Effector memory CD8-positive, alpha-beta T cell (primary cell): ENCODE measurements around the gene WFS1.
A peak's percentile ranks its signal among the peaks of the same experiment; 100 is the strongest.

Experiments used
- ATAC-seq: fragments of 150-1000 bp; cut with Tn5 transposase; replicated peaks from 2 replicates; pipeline ENCODE4 v1.10.0; 2021; ENCODE audit warnings: mild to moderate bottlenecking, moderate library complexity
- DNase-seq, 3 experiments: peaks; one replicate each; pipeline ENCODE4 v3.0.0; 2021
- H3K27ac Mint-ChIP-seq, 2 donors: one replicate each; pipeline ENCODE4 v1.8.0; 2022; ENCODE audit warnings: mild to moderate bottlenecking in 2 of 2, mixed read lengths in 2 of 2, moderate library complexity in 2 of 2
- H3K27me3 Mint-ChIP-seq, 2 donors: one replicate each; pipeline ENCODE4 v1.8.0; 2022; ENCODE audit warnings: mixed read lengths in 2 of 2
- H3K36me3 Mint-ChIP-seq: one replicate; pipeline ENCODE4 v1.8.0; 2022; ENCODE audit warnings: mild to moderate bottlenecking, moderate library complexity, mixed read lengths; ENCODE audit not compliant: insufficient read depth
- H3K4me1 Mint-ChIP-seq, 2 donors: one replicate each; pipeline ENCODE4 v1.8.0; 2022; ENCODE audit warnings: low read depth in 2 of 2, mixed read lengths in 2 of 2
- H3K4me3 Mint-ChIP-seq, 2 donors: one replicate each; pipeline ENCODE4 v1.8.0; 2022; ENCODE audit warnings: mild to moderate bottlenecking in 2 of 2, mixed read lengths in 2 of 2, moderate library complexity in 2 of 2
- H3K9me3 Mint-ChIP-seq, 2 donors: one replicate each; pipeline ENCODE4 v1.8.0; 2022; ENCODE audit warnings: mixed read lengths in 2 of 2
- total RNA-seq, 9 experiments: gene quantifications; one replicate each; lab custom pipeline; 2026; lab: John Stamatoyannopoulos, UW

WFS1 gene, protein sequence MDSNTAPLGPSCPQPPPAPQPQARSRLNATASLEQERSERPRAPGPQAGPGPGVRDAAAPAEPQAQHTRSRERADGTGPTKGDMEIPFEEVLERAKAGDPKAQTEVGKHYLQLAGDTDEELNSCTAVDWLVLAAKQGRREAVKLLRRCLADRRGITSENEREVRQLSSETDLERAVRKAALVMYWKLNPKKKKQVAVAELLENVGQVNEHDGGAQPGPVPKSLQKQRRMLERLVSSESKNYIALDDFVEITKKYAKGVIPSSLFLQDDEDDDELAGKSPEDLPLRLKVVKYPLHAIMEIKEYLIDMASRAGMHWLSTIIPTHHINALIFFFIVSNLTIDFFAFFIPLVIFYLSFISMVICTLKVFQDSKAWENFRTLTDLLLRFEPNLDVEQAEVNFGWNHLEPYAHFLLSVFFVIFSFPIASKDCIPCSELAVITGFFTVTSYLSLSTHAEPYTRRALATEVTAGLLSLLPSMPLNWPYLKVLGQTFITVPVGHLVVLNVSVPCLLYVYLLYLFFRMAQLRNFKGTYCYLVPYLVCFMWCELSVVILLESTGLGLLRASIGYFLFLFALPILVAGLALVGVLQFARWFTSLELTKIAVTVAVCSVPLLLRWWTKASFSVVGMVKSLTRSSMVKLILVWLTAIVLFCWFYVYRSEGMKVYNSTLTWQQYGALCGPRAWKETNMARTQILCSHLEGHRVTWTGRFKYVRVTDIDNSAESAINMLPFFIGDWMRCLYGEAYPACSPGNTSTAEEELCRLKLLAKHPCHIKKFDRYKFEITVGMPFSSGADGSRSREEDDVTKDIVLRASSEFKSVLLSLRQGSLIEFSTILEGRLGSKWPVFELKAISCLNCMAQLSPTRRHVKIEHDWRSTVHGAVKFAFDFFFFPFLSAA
- 0 to 9.0 (median 5.3) reads per million in 9 experiments for total RNA-seq

- Mint-ChIP-seq H3K27ac (peak within 1 kb of the TSS in 1 of 2 donors; percentile 22), H3K4me1 (peaks cover 15 to 27% of the 10 kb centered on the region in 2 donors), H3K27me3 (peaks cover 4 to 9% of the 10 kb centered on the region in 2 donors), H3K4me3 (peak within 1 kb of the TSS; percentile 77 to 78), H3K9me3 (no peaks in the 10 kb centered on the region), H3K36me3 (peaks cover 9% of the 10 kb centered on the region)
- peak; percentile 99 for ATAC-seq
- DNase-seq: peak; percentile 94 to 96 (median 96)
These were observed at the start of gene WFS1 for GRCh38 chr4:6269616-6270511. Gene WFS1 (plus strand): TSS chr4:6269850. CDS start chr4:6277456, 7,606 bp downstream.

DNA sequence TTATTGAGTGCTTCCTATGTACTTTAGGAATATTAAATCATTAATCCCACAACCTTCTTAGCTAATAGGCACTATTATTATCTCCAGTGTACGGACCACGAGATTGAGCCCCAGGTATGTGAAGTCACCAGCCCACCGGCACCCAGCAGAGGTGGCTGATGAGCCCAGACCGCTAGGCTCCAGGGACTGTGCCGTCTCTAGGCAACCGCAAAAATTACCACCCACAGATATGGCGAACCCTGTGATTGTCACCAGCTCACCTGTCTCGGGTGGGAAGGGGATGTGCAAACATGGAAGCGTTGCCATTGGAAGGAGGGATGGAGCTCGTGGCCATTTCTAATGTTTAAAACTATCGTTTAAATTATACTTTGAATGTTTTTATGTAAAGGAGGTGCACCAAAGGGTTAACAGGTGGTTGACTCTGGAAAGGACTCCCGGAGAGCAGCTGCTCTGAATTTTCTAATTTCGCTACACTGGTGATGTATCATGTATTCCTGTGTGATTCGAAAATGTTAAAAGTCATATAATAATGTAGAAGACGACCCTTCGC is 48.3 kb upstream of the WFS1 start:
- Mint-ChIP-seq H3K27ac (no peak overlapping the region), H3K9me3 (no peaks in the 10 kb centered on the region), H3K4me3 (peak overlapping the region; percentile 53 to 67), H3K27me3 (peaks cover 0 to 36% of the 10 kb centered on the region in 2 donors), H3K4me1 (peaks cover 0 to 7% of the 10 kb centered on the region in 2 donors), H3K36me3 (no peaks in the 10 kb centered on the region)
- DNase-seq (no peak), ATAC-seq (no peak)

DNA sequence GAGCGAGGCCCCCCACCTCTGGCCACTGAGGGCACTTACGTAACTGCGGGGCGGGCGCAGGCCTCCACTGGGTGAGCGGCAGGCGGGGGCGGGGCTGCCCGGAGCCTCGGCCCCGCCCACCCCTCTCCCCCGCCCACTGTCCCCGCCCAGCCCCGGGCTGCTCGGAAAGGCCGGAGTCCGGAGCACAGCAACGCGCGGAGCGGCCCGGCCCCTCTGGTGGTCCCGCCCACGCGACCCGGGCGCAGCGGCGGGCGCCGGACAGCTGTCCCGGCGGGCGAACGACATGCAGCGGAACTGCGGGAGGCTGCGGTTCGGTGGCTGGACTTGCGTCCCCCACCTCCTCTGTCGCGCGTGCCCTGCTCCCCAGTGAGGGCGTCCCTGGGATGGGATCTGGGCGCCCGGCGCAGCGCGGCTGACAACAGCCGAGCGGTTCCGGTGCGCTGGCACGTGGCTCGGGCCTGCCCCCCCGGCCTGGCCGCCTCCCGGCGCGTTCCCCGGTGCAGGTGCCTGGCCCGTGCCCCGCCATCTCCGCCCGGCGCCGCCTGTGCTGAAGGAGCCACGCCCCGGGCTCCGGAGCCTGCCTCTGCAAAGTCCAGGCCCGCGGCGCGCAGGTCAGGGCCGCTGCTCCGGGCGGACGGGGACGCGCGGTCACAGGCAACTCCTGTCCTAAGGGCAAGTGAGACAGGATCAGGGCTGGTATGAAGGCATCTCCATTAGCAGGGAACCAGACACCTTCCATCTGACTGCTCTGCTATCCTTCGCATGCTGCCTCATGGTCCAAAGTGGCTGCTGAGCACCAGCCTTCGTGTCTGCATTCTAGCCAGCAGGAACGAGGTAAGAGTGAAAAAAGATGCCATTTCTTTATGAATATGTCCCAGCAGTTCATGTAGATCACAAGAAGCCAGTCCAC is 47.5 kb upstream of the WFS1 start:
- peak; percentile 21 to 42 (median 27) for DNase-seq

DNA sequence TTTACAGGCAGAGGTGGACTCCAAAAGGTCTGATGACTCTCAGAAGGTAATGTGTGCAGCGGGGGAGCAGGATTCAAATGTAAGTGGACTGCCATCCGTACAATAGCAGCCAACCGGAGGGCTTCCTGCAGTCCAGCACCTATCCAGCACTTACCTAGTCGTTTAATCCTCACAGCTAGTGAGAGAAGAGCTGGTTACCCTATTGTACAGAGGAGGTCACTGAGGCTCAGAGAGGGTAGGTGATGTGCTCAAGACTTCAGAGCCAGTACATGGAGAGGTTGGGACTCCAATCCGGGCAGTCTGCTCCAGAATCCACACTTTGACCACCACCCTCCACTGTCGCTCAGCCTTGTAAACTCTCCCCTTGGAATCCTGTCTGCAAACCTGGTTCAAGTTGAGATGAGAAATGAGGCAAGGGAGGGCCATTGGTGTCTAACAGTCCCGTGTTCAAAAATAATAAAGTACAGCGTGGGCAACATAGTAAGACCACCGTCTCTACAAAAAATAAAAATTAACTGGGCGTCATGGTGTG is 46.8 kb upstream of the WFS1 start:
- ATAC-seq (no peak), DNase-seq (no peak)
- H3K27ac Mint-ChIP-seq: no peak overlapping the region
- peaks cover 0 to 7% of the 10 kb centered on the region in 2 donors for H3K4me1 Mint-ChIP-seq
- no peak overlapping the region for H3K4me3 Mint-ChIP-seq
- no peaks in the 10 kb centered on the region for H3K9me3 Mint-ChIP-seq
- H3K27me3 Mint-ChIP-seq: peaks cover 0 to 44% of the 10 kb centered on the region in 2 donors
- H3K36me3 Mint-ChIP-seq: no peaks in the 10 kb centered on the region

More for the DNA sequence above, 47.5 kb upstream of the WFS1 start:
- Mint-ChIP-seq H3K9me3 (no peaks in the 10 kb centered on the region), H3K4me3 (peak overlapping the region; percentile 53 to 67), H3K27ac (no peak overlapping the region), H3K4me1 (peaks cover 0 to 7% of the 10 kb centered on the region in 2 donors), H3K36me3 (no peaks in the 10 kb centered on the region), H3K27me3 (peaks cover 0 to 43% of the 10 kb centered on the region in 2 donors)
- ATAC-seq: peak; percentile 88

DNA sequence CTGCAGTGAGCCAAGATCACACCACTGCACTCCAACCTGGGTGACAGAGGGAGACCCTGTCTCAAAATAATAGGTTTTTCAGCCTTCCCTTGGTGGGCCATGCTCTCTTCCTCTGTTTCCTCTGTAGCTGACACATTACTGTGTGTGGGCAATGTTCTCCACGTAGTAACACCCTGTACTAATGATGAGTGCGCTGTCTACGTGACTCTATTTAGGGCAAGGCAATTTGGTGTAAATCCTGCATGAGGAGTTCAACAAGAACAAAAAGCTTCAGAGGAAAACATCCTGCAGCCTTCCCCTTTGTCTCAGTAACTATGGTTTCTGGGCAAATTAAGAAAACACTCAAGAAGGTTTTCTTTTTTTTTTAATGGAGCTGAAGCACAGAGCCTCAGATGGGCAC is 44.9 kb upstream of the WFS1 start:
- DNase-seq (no peak), ATAC-seq (no peak)
- Mint-ChIP-seq H3K4me1 (peaks cover 0 to 7% of the 10 kb centered on the region in 2 donors), H3K36me3 (no peaks in the 10 kb centered on the region), H3K27me3 (peaks cover 0 to 50% of the 10 kb centered on the region in 2 donors), H3K4me3 (no peak overlapping the region), H3K9me3 (no peaks in the 10 kb centered on the region), H3K27ac (no peak overlapping the region)

DNA sequence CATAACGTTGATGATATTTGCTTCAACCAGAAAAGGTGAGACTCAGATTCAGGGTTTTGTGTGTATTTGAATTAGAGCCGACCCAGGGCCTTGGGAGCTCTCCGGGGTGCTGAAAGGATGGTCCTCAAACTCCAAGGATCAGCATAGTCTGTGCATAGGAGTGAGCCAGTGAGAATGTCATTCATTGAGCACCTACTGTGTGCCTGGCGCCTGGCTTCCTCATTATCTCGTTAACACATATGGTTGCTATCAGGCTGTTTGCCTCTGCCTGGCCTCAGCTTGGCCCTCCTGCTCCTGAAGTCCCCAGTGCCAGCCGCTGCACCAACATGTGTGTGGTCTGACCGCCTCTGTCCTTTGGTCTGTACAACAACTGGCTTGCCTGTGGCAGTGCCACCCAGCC is 44.2 kb upstream of the WFS1 start:
- H3K4me1 Mint-ChIP-seq: peaks cover 0 to 7% of the 10 kb centered on the region in 2 donors
- H3K4me3 Mint-ChIP-seq: no peak overlapping the region
- H3K9me3 Mint-ChIP-seq: no peaks in the 10 kb centered on the region
- no peak overlapping the region for H3K27ac Mint-ChIP-seq
- DNase-seq: peak in 1 of 3 experiments; percentile 20
- H3K27me3 Mint-ChIP-seq: peaks cover 0 to 49% of the 10 kb centered on the region in 2 donors
- no peaks in the 10 kb centered on the region for H3K36me3 Mint-ChIP-seq
- ATAC-seq: no peak

DNA sequence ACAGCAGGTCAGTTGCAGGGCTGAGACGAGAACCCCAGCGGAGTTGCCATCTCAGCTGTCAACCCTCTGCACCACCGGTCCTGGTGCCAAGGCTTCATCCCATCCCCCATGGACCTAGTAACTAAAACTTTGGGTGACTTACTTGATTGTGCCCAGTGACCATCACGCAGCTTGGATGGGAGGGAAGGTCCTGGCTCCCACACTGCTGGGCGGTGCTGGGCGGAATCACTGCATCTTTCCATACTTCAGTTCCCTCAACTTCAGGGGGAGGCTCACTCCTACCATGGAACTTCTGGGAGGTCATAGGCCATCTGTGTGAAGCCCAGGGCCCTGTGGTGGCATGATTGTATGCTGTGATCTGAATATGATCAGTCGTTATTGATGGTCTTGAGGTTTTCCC is 43.1 kb upstream of the WFS1 start:
- ATAC-seq (no peak), DNase-seq (no peak)
- H3K9me3 Mint-ChIP-seq: no peaks in the 10 kb centered on the region
- no peak overlapping the region for H3K4me3 Mint-ChIP-seq
- H3K4me1 Mint-ChIP-seq: peaks cover 0 to 5% of the 10 kb centered on the region in 2 donors
- no peak overlapping the region for H3K27ac Mint-ChIP-seq
- no peaks in the 10 kb centered on the region for H3K36me3 Mint-ChIP-seq
- peaks cover 0 to 40% of the 10 kb centered on the region in 2 donors for H3K27me3 Mint-ChIP-seq

DNA sequence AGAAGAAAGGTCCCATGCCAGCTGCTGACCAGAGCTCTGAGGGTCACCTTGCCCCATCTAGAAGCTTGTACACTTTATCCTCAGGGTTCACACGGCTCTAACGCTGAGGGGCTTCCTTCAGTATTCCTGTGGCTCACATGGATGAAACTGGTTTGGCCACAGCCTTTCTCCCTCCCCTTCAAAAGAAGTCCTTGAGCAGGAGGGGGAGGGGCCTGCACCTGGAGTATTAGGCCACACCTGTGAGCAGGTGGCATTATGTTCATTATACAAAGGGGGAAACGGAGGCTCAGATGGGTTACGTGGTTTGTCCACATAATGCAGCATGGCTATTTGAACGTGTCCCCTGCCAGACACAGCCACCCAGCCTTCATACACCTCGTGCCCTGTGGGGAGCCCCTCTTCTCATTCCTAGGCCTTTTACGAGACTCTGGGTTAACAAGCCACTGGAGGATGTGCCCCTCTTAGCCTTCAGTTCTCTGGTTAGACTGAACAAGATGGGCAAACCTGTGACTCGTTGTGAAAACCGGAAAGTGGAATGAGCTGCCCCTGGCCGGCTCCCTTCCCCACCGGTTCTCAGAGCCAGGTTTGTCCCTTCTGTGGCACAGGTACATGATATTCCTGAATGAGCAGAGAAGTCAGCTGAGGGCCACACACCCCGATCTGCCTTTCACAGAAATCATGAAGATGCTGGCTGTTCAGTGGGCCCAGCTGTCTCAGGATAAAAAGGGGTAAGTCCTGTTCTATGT is 42.1 kb upstream of the WFS1 start:
- Mint-ChIP-seq H3K27ac (no peak overlapping the region), H3K9me3 (no peaks in the 10 kb centered on the region), H3K27me3 (peaks cover 0 to 40% of the 10 kb centered on the region in 2 donors), H3K4me3 (no peak overlapping the region), H3K4me1 (peaks cover 0 to 5% of the 10 kb centered on the region in 2 donors), H3K36me3 (no peaks in the 10 kb centered on the region)
- DNase-seq (no peak), ATAC-seq (no peak)

DNA sequence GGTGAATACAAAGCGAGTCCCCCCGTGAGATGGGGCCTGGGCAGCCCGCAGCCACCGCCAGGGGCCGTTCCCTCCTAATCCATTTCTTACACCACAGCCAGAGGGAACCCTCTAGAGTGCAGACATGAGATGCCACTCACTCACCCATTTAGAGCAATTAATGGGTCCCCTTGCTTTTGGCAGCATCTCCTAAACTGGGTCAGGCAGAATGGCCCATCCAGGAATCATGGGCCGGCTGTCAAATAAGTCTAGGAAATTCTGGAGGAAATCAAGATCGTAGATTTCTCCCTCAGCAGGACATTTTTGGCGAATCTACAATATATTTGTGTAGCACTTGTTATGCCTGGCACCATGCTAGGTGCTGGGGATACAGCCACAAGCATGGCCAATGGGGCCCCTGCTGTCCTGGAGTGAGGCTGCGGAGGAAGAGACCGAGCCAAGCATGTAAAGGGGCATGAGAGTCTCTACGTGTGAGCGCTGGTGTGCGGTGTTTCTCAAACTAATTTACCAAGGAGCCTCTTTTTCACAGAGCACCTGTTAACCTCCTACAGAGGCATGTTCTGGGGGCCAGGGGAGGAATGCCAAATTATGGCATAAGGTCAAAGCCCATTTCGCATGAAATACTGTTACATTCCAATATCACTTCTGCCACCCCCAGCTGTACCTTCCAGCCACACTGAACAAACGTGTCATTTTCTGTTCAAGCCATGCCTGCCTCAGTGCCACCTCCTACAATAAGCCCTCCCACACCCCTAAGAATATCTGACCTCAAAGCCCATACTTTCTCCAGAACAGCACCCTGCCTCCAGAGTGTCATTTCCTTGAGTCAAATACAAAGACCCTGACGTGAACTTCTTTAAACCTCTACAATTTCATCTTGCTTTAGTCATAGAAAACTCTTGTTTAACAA is 41.2 kb upstream of the WFS1 start:
- Mint-ChIP-seq H3K27ac (no peak overlapping the region), H3K4me1 (peaks cover 0 to 5% of the 10 kb centered on the region in 2 donors), H3K9me3 (no peaks in the 10 kb centered on the region), H3K4me3 (no peak overlapping the region), H3K36me3 (no peaks in the 10 kb centered on the region), H3K27me3 (peaks cover 0 to 40% of the 10 kb centered on the region in 2 donors)
- DNase-seq (no peak), ATAC-seq (no peak)

DNA sequence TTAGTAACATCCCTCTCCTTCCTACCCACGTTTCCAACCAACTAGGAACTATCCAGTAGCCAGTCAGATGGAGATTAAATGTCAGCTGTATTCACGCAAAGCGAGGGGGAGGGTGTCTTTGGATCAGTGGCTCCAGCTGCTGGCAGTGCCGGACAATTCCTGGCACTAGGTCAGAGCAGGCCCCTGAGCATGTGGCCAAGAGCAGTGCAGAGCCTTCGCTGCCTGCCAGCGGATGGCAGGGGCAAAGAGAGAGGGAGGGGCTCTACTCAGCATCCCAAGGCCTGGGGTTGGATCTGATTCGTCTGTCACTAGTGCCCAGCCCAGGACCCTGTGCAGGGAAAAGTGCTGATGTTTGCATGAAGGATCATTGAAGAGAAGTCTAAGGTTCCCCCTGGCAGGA is 40.6 kb upstream of the WFS1 start:
- H3K9me3 Mint-ChIP-seq: no peaks in the 10 kb centered on the region
- ATAC-seq (no peak), DNase-seq (no peak)
- H3K27ac Mint-ChIP-seq: no peak overlapping the region
- no peak overlapping the region for H3K4me3 Mint-ChIP-seq
- no peaks in the 10 kb centered on the region for H3K36me3 Mint-ChIP-seq
- peaks cover 0 to 40% of the 10 kb centered on the region in 2 donors for H3K27me3 Mint-ChIP-seq
- H3K4me1 Mint-ChIP-seq: peaks cover 0 to 5% of the 10 kb centered on the region in 2 donors
